Measurements from ENCODE around the gene PAK4. TPM values are rescaled to one million over a fixed set of nuclear protein-coding genes. Genes with fewer than 3 reads are reported as not detected.

The PAK4 gene
- total RNA-seq, 2 donors from 2014 or later: 63.9 to 68.1 TPM

- DNase-seq: no peak
- no peaks in the 10 kb centered on the region for H3K9me3 Mint-ChIP-seq
- H3K27me3 ChIP-seq (ENCODE audit: control insufficient read depth, insufficient read depth, low read length, poor library complexity, severe bottlenecking): no peaks in the 10 kb centered on the region
- no peaks in the 10 kb centered on the region for H3K9me3 ChIP-seq (ENCODE audit: control insufficient read depth, low read length)
- H3K4me3 Mint-ChIP-seq: no peak overlapping the region
- no peak overlapping the region for H3K27ac Mint-ChIP-seq
- WGBS, 2 experiments (ENCODE audit: insufficient coverage in 1 of 2, insufficient read length in 1 of 2): 91 to 97% methylated on average over 6 to 7 of the region's 7 CpGs
- H3K27me3 Mint-ChIP-seq (ENCODE audit: insufficient read depth): no peaks in the 10 kb centered on the region
- H3K4me1 Mint-ChIP-seq: no peaks in the 10 kb centered on the region
- no peak overlapping the region for H3K27ac ChIP-seq (ENCODE audit: low read depth, low read length)
- peaks cover 23% of the 10 kb centered on the region for H3K36me3 Mint-ChIP-seq (ENCODE audit: low read depth)
- H3K4me3 ChIP-seq (ENCODE audit: low read length): no peak overlapping the region
- no peaks in the 10 kb centered on the region for H3K4me1 ChIP-seq (ENCODE audit: control insufficient read depth, insufficient read depth, low read length)
- no peak overlapping the region for H3K9ac ChIP-seq (ENCODE audit: extremely low read depth, low read length, poor library complexity, severe bottlenecking)
- TF ChIP-seq, protein P1, sequence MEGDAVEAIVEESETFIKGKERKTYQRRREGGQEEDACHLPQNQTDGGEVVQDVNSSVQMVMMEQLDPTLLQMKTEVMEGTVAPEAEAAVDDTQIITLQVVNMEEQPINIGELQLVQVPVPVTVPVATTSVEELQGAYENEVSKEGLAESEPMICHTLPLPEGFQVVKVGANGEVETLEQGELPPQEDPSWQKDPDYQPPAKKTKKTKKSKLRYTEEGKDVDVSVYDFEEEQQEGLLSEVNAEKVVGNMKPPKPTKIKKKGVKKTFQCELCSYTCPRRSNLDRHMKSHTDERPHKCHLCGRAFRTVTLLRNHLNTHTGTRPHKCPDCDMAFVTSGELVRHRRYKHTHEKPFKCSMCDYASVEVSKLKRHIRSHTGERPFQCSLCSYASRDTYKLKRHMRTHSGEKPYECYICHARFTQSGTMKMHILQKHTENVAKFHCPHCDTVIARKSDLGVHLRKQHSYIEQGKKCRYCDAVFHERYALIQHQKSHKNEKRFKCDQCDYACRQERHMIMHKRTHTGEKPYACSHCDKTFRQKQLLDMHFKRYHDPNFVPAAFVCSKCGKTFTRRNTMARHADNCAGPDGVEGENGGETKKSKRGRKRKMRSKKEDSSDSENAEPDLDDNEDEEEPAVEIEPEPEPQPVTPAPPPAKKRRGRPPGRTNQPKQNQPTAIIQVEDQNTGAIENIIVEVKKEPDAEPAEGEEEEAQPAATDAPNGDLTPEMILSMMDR (conservative IDR thresholded peaks at IDR 0.05): no peak
- peaks cover 10% of the 10 kb centered on the region for H3K36me3 ChIP-seq (ENCODE audit: control insufficient read depth, insufficient read depth, low read length)
Measured at GRCh38 chr19:39175564-39175963, 50.0 kb downstream of the PAK4 start.

DNA sequence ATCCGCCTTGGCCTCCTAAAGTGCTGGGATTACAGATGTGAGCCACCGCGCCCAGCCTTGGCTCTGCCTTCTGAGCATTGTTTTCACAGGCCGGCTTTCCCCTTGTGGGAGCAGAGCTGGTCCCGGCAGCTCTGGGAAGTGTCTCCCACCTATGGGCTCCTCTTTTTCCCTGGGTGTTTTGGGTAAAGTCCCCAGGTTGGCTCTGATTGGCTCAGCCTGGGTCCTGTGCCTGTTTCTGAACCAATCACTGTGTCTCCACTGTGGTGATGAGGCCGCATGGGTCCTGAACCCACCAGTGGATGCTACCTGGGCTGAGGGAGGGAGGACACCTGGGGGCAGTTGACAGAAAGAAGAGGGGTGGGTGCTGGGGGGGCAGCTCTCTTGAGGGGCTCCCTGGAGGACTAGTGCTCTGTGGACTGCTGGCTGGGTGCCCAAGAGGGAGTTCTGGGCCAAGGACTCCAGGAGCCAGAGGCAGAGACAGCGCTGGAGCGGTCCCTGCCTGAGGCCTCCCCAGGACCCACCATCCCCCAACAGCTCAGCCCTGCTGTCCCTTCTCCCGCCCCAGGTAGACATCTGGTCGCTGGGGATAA, 51.6 kb downstream of the PAK4 start:
- TF ChIP-seq, protein P1 (conservative IDR thresholded peaks at IDR 0.05): no peak
- WGBS, 2 experiments (ENCODE audit: insufficient coverage in 1 of 2, insufficient read length in 1 of 2): 93% methylated on average over 5 to 9 of the region's 10 CpGs
- Histone ChIP-seq H3K27ac (ENCODE audit: low read depth, low read length) (no peak overlapping the region), H3K36me3 (ENCODE audit: control insufficient read depth, insufficient read depth, low read length) (peaks cover 10% of the 10 kb centered on the region), H3K27me3 (ENCODE audit: control insufficient read depth, insufficient read depth, low read length, poor library complexity, severe bottlenecking) (no peaks in the 10 kb centered on the region), H3K9me3 (ENCODE audit: control insufficient read depth, low read length) (no peaks in the 10 kb centered on the region), H3K9ac (ENCODE audit: extremely low read depth, low read length, poor library complexity, severe bottlenecking) (no peak overlapping the region), H3K4me1 (ENCODE audit: control insufficient read depth, insufficient read depth, low read length) (no peaks in the 10 kb centered on the region), H3K4me3 (ENCODE audit: low read length) (no peak overlapping the region)
- Mint-ChIP-seq H3K9me3 (no peaks in the 10 kb centered on the region), H3K27me3 (ENCODE audit: insufficient read depth) (no peaks in the 10 kb centered on the region), H3K27ac (no peak overlapping the region), H3K4me1 (no peaks in the 10 kb centered on the region), H3K36me3 (ENCODE audit: low read depth) (peaks cover 27% of the 10 kb centered on the region), H3K4me3 (no peak overlapping the region)
- no peak for DNase-seq

DNA sequence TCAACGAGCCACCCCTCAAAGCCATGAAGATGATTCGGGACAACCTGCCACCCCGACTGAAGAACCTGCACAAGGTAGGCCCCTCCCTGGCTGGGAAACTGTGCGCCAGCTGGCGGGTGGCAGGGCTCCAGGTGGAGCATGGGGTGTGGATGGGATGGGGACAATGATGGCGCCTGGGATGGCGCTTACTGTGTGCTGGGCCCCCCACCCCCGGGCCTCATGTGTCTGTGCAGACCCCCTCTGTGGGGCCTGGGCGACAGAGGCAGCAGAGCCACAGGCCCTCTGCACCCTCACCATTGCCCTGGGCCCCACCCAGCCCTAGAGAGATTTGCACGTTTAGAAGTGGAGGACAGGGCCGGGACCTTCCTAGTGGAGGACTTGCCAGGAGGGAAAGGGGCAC, 52.1 kb downstream of the PAK4 start:
- 94 to 100% methylated on average over 3 to 11 of the region's 11 CpGs for WGBS, 2 experiments (ENCODE audit: insufficient coverage in 1 of 2, insufficient read length in 1 of 2)
- Mint-ChIP-seq H3K4me1 (no peaks in the 10 kb centered on the region), H3K27me3 (ENCODE audit: insufficient read depth) (no peaks in the 10 kb centered on the region), H3K4me3 (no peak overlapping the region), H3K27ac (no peak overlapping the region), H3K36me3 (ENCODE audit: low read depth) (peaks cover 29% of the 10 kb centered on the region), H3K9me3 (no peaks in the 10 kb centered on the region)
- Histone ChIP-seq H3K27me3 (ENCODE audit: control insufficient read depth, insufficient read depth, low read length, poor library complexity, severe bottlenecking) (no peaks in the 10 kb centered on the region), H3K27ac (ENCODE audit: low read depth, low read length) (no peak overlapping the region), H3K4me3 (ENCODE audit: low read length) (no peak overlapping the region), H3K9ac (ENCODE audit: extremely low read depth, low read length, poor library complexity, severe bottlenecking) (no peak overlapping the region), H3K9me3 (ENCODE audit: control insufficient read depth, low read length) (no peaks in the 10 kb centered on the region), H3K4me1 (ENCODE audit: control insufficient read depth, insufficient read depth, low read length) (no peaks in the 10 kb centered on the region), H3K36me3 (ENCODE audit: control insufficient read depth, insufficient read depth, low read length) (peaks cover 10% of the 10 kb centered on the region)
- DNase-seq: no peak
- TF ChIP-seq, protein P1 (conservative IDR thresholded peaks at IDR 0.05): no peak
